DMS79 (cell line): ENCODE results near the gene PIM3.

Experiments used
- DNase-seq: peaks from one replicate; lab custom pipeline; 2025; lab: John Stamatoyannopoulos, UW

Gene PIM3

DNA sequence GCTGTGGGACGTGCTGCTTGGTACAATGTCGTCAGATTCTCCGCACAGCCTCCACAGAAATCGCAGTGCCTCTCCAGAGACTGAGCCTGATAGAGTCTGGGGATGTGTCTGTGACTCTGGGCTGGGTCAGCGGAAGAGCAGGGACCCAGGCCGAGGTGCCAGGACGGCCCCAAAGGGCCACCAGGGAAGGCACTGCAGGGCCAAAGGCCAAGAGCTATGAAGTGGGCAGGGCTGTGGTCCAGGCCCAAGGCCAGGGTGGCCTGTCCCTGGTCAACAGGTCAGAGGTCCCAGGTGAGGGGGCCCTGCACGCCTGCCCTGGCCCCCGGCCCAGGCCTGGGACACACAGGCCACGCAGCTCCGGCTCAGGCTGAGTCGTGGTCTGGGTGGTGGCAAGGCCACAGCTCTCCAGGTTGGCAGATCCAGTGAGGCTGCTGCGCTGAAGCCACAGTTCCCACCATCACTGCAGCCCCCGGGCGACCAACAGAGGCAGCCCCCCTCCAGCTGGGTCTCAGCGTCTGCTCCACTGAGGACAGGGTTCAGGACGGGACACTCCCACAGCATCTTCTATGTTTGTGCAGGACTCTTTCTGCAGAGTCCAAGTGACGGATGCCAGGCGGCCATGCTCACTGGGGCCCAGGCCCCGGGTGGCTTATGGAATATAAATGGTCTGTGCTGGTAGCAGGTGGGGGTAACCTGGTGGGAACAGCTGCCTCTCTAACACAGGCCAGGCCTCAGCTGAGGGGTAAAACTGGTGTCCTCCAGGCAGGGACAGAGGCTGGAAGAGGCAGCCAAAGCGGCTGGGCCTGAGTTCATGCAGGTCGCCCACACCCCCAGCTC lies 4.8 kb upstream of the PIM3 start:
- DNase-seq, result no peak

DNA sequence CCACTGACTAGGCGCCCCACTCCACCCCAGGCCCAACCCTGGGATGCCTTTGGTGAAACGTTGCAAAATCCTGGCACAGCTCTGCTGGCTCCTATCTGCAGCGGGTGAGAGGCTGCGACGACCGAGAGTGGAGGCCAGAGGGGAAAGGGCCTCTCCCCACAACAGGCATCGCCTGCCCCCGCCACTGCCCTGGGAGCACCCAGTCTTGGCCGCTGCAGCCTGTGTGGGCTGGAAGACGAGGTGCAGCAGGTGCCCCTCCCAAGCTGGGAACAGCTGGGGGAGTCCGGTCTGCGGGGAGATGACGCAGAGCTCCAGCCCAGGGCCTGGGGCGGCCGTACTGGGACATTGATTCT lies 4.2 kb upstream of the PIM3 start:
- DNase-seq, result no peak

DNA sequence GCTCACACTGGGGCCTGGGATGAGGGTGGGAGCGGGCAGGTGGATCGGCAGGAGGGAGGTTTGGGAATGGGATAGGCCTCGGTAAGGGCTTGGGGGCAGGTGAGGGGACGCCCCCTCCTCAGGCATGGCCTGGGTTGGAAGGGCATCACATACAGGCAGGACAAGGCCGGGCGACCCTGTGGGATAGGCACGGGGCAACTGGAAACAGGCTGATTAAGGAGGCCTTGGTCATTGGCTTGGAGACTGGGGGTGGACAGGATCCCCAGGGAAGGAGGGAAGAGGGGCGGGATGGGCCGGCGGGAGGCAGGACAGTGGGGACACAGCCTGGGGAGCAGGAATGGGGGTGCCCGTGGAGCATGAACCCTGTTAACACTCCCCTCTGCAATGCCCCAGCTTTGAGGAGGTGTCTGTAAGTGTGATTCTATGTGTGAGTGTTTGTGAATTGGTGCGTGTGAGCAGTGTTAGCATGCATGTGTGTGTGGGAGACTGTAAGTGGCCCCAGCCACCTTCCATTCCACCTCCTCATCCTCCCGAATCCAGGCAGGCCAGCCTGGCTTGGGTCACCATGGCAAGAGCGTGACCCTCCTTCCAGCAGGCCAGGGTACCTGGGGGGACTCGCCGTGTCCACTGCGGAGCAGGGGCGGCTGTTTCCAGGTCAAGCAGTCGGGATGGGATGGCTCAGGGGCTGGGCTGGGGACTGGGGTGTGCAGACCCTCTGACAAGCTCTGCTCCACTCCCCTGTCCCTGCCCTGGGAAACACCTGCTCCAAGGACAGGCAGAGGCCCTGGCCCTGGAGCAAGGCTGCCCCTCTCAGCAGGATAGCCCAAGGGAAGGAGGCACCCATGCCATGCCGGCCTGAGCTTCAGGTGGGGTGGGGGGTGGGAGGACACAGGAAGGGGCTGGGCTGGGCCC lies 3.4 kb upstream of the PIM3 start:
- no peak for DNase-seq

DNA sequence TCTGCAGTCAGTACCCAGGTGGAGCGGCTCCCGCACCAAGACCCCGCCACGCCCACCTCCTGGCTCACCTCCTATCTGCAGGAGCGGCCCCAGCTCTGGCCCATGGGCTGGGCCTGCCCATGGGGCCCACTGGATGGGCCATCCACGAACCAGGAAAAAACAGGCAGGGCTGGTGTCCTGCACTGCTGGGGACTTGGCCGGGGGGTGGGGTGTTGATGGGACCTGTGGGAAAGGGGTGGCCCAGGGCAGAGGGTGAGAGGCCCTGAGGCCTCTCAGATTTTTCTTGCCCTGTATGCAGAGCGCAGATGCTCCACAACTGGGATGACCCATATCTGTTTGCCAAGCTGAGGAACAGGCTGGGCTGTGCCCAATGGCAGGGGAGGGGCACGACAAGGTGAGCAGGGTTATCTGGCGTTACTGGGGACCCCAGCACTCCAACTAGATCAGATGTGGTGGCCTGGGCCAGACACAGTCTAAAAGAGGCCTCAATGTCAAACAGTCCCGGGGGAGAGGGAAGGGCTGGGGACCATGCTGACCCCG lies 2.7 kb upstream of the PIM3 start:
- DNase-seq, result no peak

DNA sequence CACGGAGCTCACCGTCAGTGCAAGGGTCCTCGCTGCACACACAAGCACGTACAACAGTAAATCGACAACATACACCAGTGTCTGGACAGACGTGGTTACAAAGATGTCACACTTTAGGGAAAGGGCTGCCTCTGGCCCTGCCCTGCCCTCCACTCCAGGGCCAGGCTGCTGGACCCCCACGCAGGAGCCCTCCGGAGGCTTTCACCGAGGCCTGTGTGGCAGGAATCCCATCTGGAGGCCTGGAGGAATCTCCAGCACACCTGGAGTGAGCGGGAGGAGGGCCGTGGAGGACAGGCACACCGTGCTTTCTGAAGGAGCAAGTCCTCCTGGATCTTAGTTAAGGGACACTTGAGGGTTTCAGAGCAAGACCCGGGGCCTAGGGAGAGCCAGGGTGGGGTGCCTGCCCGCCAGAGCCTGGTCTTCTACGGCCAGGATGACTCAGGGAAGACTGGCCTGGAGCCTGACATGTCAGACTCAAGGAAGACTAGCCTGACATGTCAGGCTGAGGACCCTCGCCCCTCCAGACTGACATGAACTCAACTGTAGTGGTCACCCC lies 2.1 kb upstream of the PIM3 start:
- DNase-seq, result no peak

DNA sequence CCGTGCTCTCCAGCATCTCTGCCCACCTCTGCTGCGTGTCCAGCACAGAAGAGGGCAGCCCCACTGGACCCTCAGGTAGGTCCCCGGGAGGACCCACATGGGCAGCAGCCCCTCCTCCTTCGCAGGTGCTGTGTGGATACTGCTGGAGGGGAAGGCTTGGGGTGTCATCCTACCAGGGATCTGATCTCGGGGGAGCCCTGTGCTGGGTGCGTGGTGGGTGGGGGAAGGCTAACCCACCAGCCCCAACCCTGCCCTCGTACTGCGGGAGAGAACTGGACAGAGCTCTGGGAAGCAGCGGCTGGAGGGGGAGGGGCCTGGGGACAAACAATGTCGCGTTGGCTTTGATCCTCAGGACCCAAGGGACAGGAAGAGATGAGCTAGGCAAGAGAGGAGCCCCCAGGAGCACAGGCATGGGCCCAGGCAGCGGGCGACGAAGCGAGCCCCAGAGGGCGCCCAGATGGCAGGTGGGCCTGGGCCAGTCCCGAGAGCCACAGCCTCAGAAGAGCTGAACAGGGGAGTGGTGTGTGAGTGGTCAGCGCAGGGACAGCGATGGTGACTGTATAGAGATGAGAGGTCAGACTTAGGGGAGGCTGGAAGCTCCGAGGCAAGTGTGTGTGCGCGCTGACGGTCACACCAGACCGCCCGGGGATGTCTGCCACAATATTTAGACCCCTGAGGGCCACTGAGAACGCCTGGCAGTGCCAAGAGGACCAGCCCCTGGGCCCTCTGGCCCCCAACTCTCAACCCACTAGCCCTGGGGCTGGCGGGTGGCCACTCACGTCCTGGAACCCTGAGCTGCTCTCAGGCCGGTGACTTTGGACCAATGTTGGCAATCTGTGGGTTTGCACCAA lies 1.4 kb upstream of the PIM3 start:
- DNase-seq, result no peak

DNA sequence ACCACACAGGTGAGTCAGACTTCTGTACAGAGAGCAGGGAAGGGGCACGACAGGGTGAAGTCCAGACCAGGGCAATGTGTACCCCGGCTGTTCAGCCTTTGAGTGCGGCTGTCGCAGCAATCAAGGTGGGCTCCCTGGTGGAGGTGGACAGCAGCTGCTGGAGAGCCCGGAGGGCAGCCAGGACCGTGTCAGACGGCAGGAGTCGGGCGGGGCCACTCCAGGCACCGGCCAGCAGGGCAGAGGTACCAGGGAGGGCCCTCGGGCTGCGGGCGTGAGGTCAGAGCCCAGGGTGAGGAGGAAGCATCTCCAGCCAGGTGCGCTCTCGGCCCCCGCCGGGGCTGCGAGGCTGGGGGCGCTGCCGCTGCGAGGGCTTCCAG lies 802 bp upstream of the PIM3 start:
- DNase-seq, result no peak

DNA sequence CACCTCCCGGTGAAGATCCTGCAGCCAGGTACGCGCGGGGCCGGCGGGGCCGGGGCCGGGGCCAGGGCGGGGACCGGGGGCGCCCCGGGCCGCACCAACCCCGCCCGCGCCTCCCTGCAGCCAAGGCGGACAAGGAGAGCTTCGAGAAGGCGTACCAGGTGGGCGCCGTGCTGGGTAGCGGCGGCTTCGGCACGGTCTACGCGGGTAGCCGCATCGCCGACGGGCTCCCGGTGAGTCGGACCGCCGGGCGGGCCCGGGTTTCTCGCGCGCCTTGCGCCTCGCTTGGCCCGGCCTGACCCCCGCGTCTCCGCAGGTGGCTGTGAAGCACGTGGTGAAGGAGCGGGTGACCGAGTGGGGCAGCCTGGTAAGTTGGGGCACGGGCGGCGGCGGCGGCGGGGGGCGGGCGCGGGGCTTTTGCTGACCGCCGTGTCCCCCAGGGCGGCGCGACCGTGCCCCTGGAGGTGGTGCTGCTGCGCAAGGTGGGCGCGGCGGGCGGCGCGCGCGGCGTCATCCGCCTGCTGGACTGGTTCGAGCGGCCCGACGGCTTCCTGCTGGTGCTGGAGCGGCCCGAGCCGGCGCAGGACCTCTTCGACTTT lies 531 bp downstream of the PIM3 start:
- DNase-seq, result no peak

DNA sequence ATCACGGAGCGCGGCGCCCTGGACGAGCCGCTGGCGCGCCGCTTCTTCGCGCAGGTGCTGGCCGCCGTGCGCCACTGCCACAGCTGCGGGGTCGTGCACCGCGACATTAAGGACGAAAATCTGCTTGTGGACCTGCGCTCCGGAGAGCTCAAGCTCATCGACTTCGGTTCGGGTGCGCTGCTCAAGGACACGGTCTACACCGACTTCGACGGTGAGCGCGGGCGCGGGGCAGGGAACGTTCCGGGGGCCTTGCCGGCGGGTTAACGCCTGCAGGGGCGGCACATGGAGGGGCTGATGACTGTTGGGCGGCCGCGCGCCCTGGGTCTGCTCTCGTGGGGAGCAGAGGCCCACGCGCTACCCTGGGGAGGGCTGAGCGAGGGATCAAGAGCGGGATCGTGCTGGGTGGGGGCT lies 1.0 kb downstream of the PIM3 start:
- no peak for DNase-seq

DNA sequence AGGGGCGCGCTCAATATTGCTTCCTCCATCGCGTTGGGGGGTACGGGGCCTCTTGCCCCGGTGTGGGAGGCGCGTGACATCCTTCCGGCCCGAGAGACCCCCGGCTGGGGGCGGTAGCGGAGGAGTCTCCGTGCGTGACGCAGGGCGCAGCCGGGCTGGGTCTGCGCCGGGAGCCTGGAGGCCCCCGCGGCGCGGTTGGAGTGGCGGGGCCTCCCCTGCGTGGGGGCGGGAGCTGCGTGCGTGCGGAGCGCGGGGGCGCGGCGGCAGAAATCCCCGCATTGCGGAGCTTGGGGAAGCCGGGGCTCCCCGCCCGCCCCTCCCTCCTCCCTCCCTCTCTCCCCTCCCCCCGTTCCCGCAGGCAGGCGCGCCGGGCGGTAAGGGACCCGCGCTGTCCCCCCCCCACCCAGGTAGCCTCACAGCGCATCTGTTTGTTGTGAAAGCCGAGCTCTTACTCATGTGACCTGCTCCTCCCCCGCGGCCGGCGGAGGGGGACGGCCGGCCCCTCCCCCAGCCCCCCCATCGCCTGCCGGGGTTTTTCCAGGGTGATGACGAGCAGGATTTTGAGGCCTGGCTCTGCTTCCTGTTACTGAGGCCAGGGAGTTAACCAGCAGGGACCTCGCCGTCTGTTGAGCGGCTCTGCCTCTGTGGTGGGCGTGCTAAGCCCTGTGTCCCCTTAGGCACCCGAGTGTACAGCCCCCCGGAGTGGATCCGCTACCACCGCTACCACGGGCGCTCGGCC lies 1.6 kb downstream of the PIM3 start:
- no peak for DNase-seq

DNA sequence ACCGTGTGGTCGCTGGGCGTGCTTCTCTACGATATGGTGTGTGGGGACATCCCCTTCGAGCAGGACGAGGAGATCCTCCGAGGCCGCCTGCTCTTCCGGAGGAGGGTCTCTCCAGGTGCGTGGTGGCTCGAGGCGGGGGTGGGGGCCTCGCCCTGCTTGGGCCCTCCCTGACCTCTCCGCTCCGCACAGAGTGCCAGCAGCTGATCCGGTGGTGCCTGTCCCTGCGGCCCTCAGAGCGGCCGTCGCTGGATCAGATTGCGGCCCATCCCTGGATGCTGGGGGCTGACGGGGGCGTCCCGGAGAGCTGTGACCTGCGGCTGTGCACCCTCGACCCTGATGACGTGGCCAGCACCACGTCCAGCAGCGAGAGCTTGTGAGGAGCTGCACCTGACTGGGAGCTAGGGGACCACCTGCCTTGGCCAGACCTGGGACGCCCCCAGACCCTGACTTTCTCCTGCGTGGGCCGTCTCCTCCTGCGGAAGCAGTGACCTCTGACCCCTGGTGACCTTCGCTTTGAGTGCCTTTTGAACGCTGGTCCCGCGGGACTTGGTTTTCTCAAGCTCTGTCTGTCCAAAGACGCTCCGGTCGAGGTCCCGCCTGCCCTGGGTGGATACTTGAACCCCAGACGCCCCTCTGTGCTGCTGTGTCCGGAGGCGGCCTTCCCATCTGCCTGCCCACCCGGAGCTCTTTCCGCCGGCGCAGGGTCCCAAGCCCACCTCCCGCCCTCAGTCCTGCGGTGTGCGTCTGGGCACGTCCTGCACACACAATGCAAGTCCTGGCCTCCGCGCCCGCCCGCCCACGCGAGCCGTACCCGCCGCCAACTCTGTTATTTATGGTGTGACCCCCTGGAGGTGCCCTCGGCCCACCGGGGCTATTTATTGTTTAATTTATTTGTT lies 2.4 kb downstream of the PIM3 start:
- no peak for DNase-seq

DNA sequence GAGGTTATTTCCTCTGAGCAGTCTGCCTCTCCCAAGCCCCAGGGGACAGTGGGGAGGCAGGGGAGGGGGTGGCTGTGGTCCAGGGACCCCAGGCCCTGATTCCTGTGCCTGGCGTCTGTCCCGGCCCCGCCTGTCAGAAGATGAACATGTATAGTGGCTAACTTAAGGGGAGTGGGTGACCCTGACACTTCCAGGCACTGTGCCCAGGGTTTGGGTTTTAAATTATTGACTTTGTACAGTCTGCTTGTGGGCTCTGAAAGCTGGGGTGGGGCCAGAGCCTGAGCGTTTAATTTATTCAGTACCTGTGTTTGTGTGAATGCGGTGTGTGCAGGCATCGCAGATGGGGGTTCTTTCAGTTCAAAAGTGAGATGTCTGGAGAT lies 3.1 kb downstream of the PIM3 start:
- no peak for DNase-seq

DNA sequence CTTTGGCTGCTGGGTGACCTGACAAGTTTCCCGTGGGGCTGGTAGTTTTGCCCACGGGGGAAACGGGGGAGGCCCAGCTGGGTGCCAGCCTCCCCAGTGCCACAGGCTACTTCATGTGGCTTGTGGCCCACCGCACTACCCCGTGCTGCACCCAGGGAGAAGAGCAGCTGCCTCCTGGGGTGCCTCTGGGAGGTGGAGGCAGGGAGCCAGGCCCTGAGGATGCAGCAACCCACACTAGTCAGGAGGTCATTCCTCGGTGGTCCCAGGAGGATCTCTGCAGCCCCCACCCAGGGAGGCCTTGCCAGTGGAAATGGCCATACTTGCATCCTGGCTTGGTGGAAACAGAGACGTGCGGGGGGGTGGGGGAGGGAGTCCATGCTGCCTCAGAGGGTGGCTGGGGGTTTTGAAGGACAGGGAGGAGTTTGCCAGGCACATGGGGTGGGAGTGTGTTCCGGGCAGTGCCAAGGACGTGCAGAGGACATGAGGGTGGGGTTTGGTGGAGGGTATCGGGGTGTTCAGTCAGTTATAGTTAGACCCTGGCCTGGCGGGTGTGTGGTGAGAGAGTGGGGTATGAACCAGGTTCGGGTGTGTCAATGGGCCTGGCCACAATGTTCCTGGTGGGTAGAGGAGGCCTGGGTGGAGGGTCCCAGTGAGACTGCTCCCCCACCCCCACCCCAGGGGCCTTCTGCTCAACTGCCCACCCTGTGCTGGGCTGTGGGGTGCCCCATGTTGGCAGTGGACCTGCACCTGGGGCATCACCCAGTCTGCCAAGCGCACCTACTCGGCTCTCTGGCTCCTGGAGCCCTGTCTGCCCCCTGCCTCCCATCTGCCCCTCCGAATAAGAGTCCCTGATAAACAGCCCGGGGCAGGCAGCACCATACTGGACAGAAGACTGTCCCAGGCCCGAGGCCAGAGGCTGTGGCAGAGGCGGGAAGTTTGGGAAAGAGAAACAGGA lies 3.8 kb downstream of the PIM3 start:
- DNase-seq, result no peak

DNA sequence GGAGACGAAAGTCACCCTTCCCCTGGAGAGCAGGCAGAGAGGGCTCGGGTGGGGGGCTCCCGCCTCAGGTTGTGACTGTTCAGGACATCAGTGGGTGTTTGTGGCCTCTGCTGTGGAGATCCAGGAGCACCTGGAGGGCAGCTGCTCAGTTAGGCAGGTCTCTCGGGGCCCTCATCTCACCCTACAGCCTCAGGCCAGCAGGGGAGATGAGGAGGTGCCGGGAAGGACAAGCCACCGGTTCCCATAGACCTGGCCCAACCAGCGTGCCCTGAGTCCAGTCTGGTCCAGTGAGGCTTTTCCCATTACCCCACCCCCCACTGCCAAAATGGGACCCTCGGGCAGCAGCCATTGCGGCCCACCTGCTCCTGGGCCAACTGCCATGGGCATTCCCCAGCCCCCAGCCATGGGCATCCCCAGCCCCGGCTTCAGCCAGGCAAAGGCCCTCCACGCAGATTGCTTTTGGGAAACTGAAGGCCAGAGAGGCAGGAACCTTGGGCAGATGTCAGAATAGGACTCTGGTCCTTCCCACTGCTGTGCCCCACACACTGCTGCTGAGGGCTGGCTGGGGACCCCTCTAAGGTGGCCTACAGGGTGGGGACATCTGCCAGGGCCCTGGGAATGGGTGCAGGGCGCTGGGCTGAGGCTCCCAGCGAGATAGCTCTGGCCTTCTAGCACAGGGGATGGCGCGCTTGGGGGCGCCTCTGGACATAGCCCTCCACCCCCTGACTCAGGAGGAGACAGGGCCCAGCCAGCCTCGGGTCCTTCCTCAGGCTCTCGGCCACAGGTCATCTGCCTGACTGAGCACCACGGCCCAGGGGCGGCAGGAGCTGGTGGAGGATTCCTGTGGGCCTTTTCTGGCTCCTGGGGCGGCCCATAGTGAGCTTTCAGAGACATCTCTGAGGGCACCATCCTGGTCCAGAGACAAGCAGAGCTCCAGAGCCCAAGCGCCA lies 4.8 kb downstream of the PIM3 start:
- DNase-seq, result no peak

DNA sequence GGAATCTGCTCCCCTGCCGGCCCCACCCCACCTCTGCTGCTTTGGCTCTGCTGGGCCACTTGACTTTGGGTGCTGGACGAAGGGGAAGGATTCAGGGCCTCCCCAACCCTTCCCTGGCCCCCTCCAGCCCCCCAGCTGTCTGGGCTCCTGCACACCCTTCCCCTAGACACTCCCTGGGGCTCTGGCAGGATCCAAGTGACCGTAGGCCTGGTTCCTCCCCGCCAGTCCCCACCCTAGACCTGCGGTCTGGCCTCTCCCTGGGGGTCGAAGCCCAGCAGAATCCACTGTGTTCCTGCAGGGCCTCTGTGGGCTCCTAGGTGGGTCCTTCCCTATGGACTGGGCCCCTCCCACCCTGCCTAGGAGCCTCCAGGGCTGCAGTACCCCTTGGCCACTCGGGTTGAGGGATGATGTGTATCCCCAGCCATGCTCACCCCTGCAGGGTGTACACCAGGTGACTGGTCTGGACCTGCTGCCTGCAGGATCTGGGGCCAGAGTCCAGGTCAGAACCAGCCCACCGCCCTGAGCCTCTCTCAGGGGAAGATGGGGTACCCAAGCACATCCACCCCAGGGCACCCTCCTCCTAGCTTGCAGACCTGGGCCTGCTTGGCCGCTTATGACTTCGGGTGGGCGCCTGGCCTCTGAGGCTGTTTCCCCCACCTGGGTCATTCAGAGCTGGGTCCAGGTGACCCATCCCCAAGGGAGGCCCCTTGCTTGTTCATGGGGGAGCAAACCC lies 5.6 kb downstream of the PIM3 start:
- no peak for DNase-seq
